Gastrocnemius medialis (tissue), 4 donors: Measurements from ENCODE around the gene GREB1. TPM values are rescaled to one million over a fixed set of nuclear protein-coding genes. Genes with fewer than 3 reads are reported as not detected.

ENCODE experiments used
- ATAC-seq, 2 donors: fragments of 150-250 bp; one replicate each; pipeline ENCODE4 v1.9.1; 2016
- DNase-seq, 2 donors: peaks; one replicate each; pipeline ENCODE4 v3.0.0-alpha.2; 2019
- H3K27ac ChIP-seq, 4 donors: fragments of 200-600 bp; sonication (generic); 1 replicate in 1 of 4; 2 replicates in 3 of 4; pipeline ENCODE4 v1.5.1; 2016 to 2018; ENCODE audit warnings: mild to moderate bottlenecking in 2 of 4, moderate library complexity in 1 of 4
- H3K27me3 ChIP-seq, 3 donors: fragments of 200-600 bp; sonication (generic) in 2 of 3; 1 replicate in 1 of 3; 2 replicates in 2 of 3; pipeline versions ENCODE4 v1.5.1 to v1.6.0; 2016 to 2019; ENCODE audit warnings: mild to moderate bottlenecking in 1 of 3, moderate library complexity in 1 of 3
- H3K36me3 ChIP-seq, 2 donors: fragments of 200-600 bp; sonication (generic) in 1 of 2; one replicate each; pipeline ENCODE4 v1.5.1; 2017 to 2018
- H3K4me1 ChIP-seq, 2 donors: fragments of 200-600 bp; sonication (generic) in 1 of 2; one replicate each; pipeline ENCODE4 v1.5.1; 2016 to 2017; ENCODE audit warnings: mild to moderate bottlenecking in 2 of 2
- H3K4me3 ChIP-seq, 4 donors: fragments of 200-600 bp; sonication (generic) in 3 of 4; 1 replicate in 1 of 4; 2 replicates in 3 of 4; pipeline ENCODE4 v1.5.1; 2016 to 2019; ENCODE audit warnings: mild to moderate bottlenecking in 2 of 4
- H3K9me3 ChIP-seq, 3 donors: fragments of 200-600 bp; sonication (generic) in 2 of 3; 1 replicate in 1 of 3; 2 replicates in 2 of 3; pipeline ENCODE4 v1.5.1; 2016 to 2019
- POLR2A ChIP-seq, 2 donors: fragments of 450-650 bp; IDR thresholded peaks; one replicate each; pipeline ENCODE4 v1.6.1; 2017; ENCODE audit warnings: antibody characterized with exemption in 2 of 2, mild to moderate bottlenecking in 2 of 2, moderate library complexity in 2 of 2
- in situ Hi-C, 4 donors: fragments of 200-750 bp; cut with MboI; loops; one replicate each; pipeline versions ENCODE4 v1.15.0 to v1.8.0; 2017; ENCODE audit warnings: low sequenced_read_pairs in 4 of 4
- intact Hi-C: fragments of 100-400 bp; cut with DNase I; formaldehyde crosslinking; loops from one replicate; pipeline ENCODE4 v1.15.1; 2023; ENCODE audit warnings: low total_unique reads
- total RNA-seq, 4 donors: library from RNA; depleted of rRNA; stranded (reverse); fragments of >200 nt; gene quantifications; one replicate each; pipeline versions ENCODE4 v1.1.0 to v1.2.3, GENCODE V29; 2016
- TF ChIP-seq, protein P1 (sequence below), 5 experiments: fragments of 450-650 bp in 3 of 5; fragments of 200-600 bp in 2 of 5; sonication (generic) in 2 of 5; IDR thresholded peaks in 4 of 5; conservative IDR thresholded peaks in 1 of 5; 1 replicate in 4 of 5; 2 replicates in 1 of 5; pipeline ENCODE4 v1.5.1; 2016 to 2019; ENCODE audit warnings: antibody characterized with exemption in 5 of 5, mild to moderate bottlenecking in 3 of 5, moderate library complexity in 3 of 5

Gene GREB1
- total RNA-seq, 4 donors from 2014 or later: 1.7 to 9.3 (median 2.6) TPM

GRCh38 chr2:11631462-11631861 lies 97.6 kb downstream of the GREB1 start:
- in situ Hi-C loops (no loop called here), intact Hi-C loops (no loop called here)
- H3K4me1 ChIP-seq: peaks cover 15% of the 10 kb centered on the region in 2 donors
- H3K9me3 ChIP-seq: no peaks in the 10 kb centered on the region
- peak; percentile 16 to 52 for DNase-seq
- H3K27me3 ChIP-seq: no peaks in the 10 kb centered on the region
- no peaks in the 10 kb centered on the region for H3K36me3 ChIP-seq
- H3K27ac ChIP-seq: peak overlapping the region; percentile 66 to 72 (median 70)
- ATAC-seq: peak; percentile 21 to 39
- no peak overlapping the region for H3K4me3 ChIP-seq
- TF ChIP-seq, protein P1, sequence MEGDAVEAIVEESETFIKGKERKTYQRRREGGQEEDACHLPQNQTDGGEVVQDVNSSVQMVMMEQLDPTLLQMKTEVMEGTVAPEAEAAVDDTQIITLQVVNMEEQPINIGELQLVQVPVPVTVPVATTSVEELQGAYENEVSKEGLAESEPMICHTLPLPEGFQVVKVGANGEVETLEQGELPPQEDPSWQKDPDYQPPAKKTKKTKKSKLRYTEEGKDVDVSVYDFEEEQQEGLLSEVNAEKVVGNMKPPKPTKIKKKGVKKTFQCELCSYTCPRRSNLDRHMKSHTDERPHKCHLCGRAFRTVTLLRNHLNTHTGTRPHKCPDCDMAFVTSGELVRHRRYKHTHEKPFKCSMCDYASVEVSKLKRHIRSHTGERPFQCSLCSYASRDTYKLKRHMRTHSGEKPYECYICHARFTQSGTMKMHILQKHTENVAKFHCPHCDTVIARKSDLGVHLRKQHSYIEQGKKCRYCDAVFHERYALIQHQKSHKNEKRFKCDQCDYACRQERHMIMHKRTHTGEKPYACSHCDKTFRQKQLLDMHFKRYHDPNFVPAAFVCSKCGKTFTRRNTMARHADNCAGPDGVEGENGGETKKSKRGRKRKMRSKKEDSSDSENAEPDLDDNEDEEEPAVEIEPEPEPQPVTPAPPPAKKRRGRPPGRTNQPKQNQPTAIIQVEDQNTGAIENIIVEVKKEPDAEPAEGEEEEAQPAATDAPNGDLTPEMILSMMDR (IDR thresholded peaks at IDR 0.05 in 4 of 5, conservative IDR thresholded peaks at IDR 0.05 in 1 of 5): no peak
- no peak for TF ChIP-seq POLR2A (IDR thresholded peaks at IDR 0.05)

DNA sequence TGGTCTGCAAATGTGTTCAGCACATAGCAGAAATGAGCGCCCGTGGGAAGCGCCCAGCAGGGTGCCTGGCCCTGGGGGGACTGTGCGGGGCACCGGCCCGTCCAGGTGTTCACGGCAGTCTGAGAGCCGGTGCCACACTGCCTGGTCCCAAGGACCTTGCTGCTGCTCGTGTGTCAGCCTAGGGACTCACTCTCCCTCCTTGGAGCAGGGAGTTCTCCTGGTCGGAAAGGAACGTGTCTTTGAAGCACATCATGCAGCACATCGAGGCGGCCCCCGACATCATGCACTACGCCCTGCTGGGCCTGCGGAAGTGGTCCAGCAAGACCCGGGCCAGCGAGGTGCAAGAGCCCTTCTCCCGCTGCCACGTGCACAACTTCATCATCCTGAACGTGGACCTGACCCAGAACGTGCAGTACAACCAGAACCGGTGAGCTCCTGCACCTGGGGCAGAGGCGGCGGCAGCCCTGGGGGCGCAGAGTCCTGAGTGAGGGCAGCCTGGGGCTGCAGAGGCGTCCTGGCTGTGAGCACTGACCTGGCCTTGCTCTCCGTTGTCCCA lies 100.2 kb downstream of the GREB1 start:
- intact Hi-C loops (no loop called here), in situ Hi-C loops (no loop called here)
- H3K27me3 ChIP-seq: no peaks in the 10 kb centered on the region
- ATAC-seq (no peak), DNase-seq (no peak)
- TF ChIP-seq, protein P1 (IDR thresholded peaks at IDR 0.05 in 4 of 5, conservative IDR thresholded peaks at IDR 0.05 in 1 of 5): no peak
- TF ChIP-seq POLR2A (IDR thresholded peaks at IDR 0.05): no peak
- H3K36me3 ChIP-seq: no peaks in the 10 kb centered on the region
- H3K4me3 ChIP-seq: no peak overlapping the region
- no peak overlapping the region for H3K27ac ChIP-seq
- no peaks in the 10 kb centered on the region for H3K9me3 ChIP-seq
- H3K4me1 ChIP-seq: peaks cover 15% of the 10 kb centered on the region in 2 donors

DNA sequence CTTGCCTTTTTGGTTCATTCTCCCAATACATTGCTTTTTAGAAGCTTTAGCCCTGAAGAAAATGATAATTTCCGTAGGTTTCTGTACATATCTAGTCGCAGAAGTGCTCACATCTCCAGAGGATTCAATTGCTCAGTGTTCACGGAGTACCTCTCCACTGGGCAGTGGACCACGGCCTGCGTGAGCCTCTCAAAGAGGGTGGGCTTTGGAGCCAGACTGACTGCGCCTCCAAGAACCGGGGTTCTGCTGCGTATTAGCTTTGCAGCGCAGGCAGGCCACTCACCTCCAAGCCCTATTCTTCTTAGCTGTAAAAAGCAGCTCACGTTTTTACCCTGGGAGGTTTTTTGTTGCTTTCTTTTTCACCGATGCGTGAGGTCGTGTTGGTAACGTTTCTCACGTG lies 100.7 kb downstream of the GREB1 start:
- DNase-seq: no peak
- no peak for ATAC-seq
- no peaks in the 10 kb centered on the region for H3K36me3 ChIP-seq
- no peaks in the 10 kb centered on the region for H3K27me3 ChIP-seq
- in situ Hi-C loops: no loop called here
- peaks cover 15% of the 10 kb centered on the region in 2 donors for H3K4me1 ChIP-seq
- no peaks in the 10 kb centered on the region for H3K9me3 ChIP-seq
- no peak overlapping the region for H3K4me3 ChIP-seq
- no peak overlapping the region for H3K27ac ChIP-seq
- TF ChIP-seq, protein P1 (IDR thresholded peaks at IDR 0.05 in 4 of 5, conservative IDR thresholded peaks at IDR 0.05 in 1 of 5): no peak
- no peak for TF ChIP-seq POLR2A (IDR thresholded peaks at IDR 0.05)
- intact Hi-C loops: no loop called here

GRCh38 chr2:11635141-11635540 lies 101.3 kb downstream of the GREB1 start:
- Histone ChIP-seq H3K4me1 (peaks cover 14 to 15% of the 10 kb centered on the region in 2 donors), H3K9me3 (no peaks in the 10 kb centered on the region), H3K27ac (no peak overlapping the region), H3K36me3 (no peaks in the 10 kb centered on the region), H3K27me3 (no peaks in the 10 kb centered on the region), H3K4me3 (no peak overlapping the region)
- TF ChIP-seq POLR2A (IDR thresholded peaks at IDR 0.05): no peak
- TF ChIP-seq, protein P1 (IDR thresholded peaks at IDR 0.05 in 4 of 5, conservative IDR thresholded peaks at IDR 0.05 in 1 of 5): no peak
- ATAC-seq: no peak
- DNase-seq: no peak
- in situ Hi-C loops (no loop called here), intact Hi-C loops (no loop called here)
